K562 (cell line): ENCODE data around the gene SNX27. TPM values are rescaled to one million over a fixed set of nuclear protein-coding genes. Genes with fewer than 3 reads are reported as not detected.

Experiments used
- ATAC-seq: fragments of 200-7000 bp; cut with Tn5 transposase; 3 replicates; pipeline ENCODE4 v1.9.1; 2020; ENCODE audit warnings: moderate library complexity
- BruUV-seq: library from RNA; stranded (reverse); fragments of 400-500 nt; replicated peaks from 2 replicates; lab custom pipeline; 2021; lab: Mats Ljungman, UMichigan
- CTCF ChIA-PET: fragments of 300-600 bp; formaldehyde crosslinking; extraction: SDS; loops from one replicate; lab custom pipeline; 2021; ENCODE audit warnings: low intra/inter-chr PET ratio; lab: Yijun Ruan, JAX
- POLR2A ChIA-PET: fragments of 300-600, 350-650 bp; sonication (Branson Sonifier 250); formaldehyde crosslinking; extraction: SDS; loops from one replicate; lab custom pipeline; 2021; ENCODE audit warnings: antibody characterized with exemption, inconsistent platforms; lab: Yijun Ruan, JAX
- DNase-seq, 4 experiments: peaks; one replicate each; pipeline versions ENCODE4 v3.0.0 to v3.0.0-alpha.2; 2011 to 2018; ENCODE audit warnings: low spot score in 3 of 4, mixed read lengths in 3 of 4; ENCODE audit errors: extremely low read depth in 1 of 4
- FAIRE-seq: peaks from 2 replicates; lab custom pipeline; 2011; peaks lifted over from hg19 to GRCh38; lab: Jason Lieb, UNC
- H2AFZ ChIP-seq: 2 replicates; pipeline ENCODE4 v1.6.0; 2011; ENCODE audit warnings: low read depth, low read length, control low read depth, inconsistent platforms
- H3K27ac ChIP-seq: fragments of 200-600 bp; 3 replicates; pipeline ENCODE4 v1.8.0; 2011; ENCODE audit warnings: low read depth, mild to moderate bottlenecking, control low read depth, inconsistent platforms, low read length, moderate library complexity, mixed read lengths; ENCODE audit errors: extremely low read depth
- H3K27me3 ChIP-seq, 2 experiments: fragments of 300-600 bp in 1 of 2; 2 replicates in 1 of 2; 3 replicates in 1 of 2; pipeline versions ENCODE4 v1.6.0 to v1.8.0; 2011; ENCODE audit warnings: inconsistent platforms in 2 of 2, low read length in 2 of 2, mild to moderate bottlenecking in 1 of 2, mixed read lengths in 1 of 2, moderate library complexity in 1 of 2; ENCODE audit not compliant: control insufficient read depth in 2 of 2, insufficient read depth in 2 of 2
- H3K36me3 ChIP-seq: fragments of 300-600 bp; 3 replicates; pipeline ENCODE4 v1.8.0; 2011; ENCODE audit warnings: mild to moderate bottlenecking, low read length, inconsistent platforms; ENCODE audit not compliant: control insufficient read depth, insufficient read depth
- H3K4me1 ChIP-seq, 2 experiments: fragments of 200-600 bp in 1 of 2; replicated peaks in 1 of 2; 2 replicates in 1 of 2; 3 replicates in 1 of 2; pipeline versions ENCODE4 v1.5.1 to v1.8.0; 2011; ENCODE audit warnings: inconsistent platforms in 2 of 2, low read length in 2 of 2, mild to moderate bottlenecking in 1 of 2, mixed read lengths in 1 of 2, moderate library complexity in 1 of 2; ENCODE audit not compliant: control insufficient read depth in 2 of 2, insufficient read depth in 2 of 2
- H3K4me2 ChIP-seq: 2 replicates; pipeline ENCODE4 v1.6.1; 2011; ENCODE audit warnings: low read length, control low read depth, inconsistent platforms, mixed read lengths; ENCODE audit not compliant: insufficient read depth
- H3K4me3 ChIP-seq: fragments of 200-600 bp; sonication (generic), shearing (Covaris generic); 2 replicates; pipeline ENCODE4 v1.5.1; 2016; ENCODE audit warnings: control low read depth, inconsistent platforms
- H3K79me2 ChIP-seq: fragments of 200-600 bp; 3 replicates; pipeline ENCODE4 v1.8.0; 2011; ENCODE audit warnings: low read length, inconsistent platforms; ENCODE audit not compliant: control insufficient read depth, insufficient read depth
- H3K9ac ChIP-seq, 2 experiments: 2 replicates each; pipeline versions ENCODE4 v1.6.0 to v1.6.1; 2011; ENCODE audit warnings: low read depth in 2 of 2, low read length in 2 of 2, control low read depth in 1 of 2, inconsistent platforms in 1 of 2, mild to moderate bottlenecking in 1 of 2, mixed read lengths in 1 of 2; ENCODE audit not compliant: insufficient read depth in 1 of 2
- H3K9me1 ChIP-seq: one replicate; pipeline ENCODE4 v1.6.0; 2011; ENCODE audit warnings: inconsistent platforms, mild to moderate bottlenecking, low read length, moderate library complexity; ENCODE audit not compliant: control insufficient read depth, insufficient read depth
- H3K9me3 ChIP-seq: replicated peaks from 2 replicates; pipeline ENCODE4 v1.5.1; 2011; ENCODE audit warnings: low read depth, low read length, inconsistent platforms; ENCODE audit not compliant: control insufficient read depth, insufficient read depth
- H4K20me1 ChIP-seq: replicated peaks from 2 replicates; pipeline ENCODE4 v1.6.1; 2011; ENCODE audit warnings: low read length, inconsistent platforms, mixed read lengths; ENCODE audit not compliant: control insufficient read depth, insufficient read depth
- CREB3L1 ChIP-seq: fragments of 450-650 bp; IDR thresholded peaks from 2 replicates; pipeline ENCODE4 v1.6.1; 2014; ENCODE audit warnings: low read depth, mild to moderate bottlenecking, moderate library complexity, borderline replicate concordance
- DLX4 ChIP-seq: fragments of 250-450 bp; sonication (Bioruptor Pico); IDR thresholded peaks from 2 replicates; pipeline ENCODE4 v1.6.1; 2021; ENCODE audit warnings: mild to moderate bottlenecking
- HNRNPUL1 ChIP-seq: fragments of 200-400 bp; formaldehyde crosslinking; IDR thresholded peaks from 2 replicates; pipeline ENCODE4 v1.6.1; 2017; ENCODE audit warnings: low read length
- IRF1 ChIP-seq: sonication (generic); formaldehyde crosslinking; IDR thresholded peaks from 2 replicates; pipeline ENCODE4 v1.8.0; 2022; ENCODE audit warnings: missing genetic modification reagents, mild to moderate bottlenecking, borderline replicate concordance
- JUN ChIP-seq, 2 experiments: sonication (generic) in 1 of 2; formaldehyde crosslinking in 1 of 2; IDR thresholded peaks; 2 replicates each; pipeline versions ENCODE4 v1.6.1 to v1.8.0; 2012 to 2022; ENCODE audit warnings: borderline replicate concordance in 2 of 2, mild to moderate bottlenecking in 2 of 2, improper control_type of control experiment in 1 of 2, low read depth in 1 of 2, low read length in 1 of 2, missing genetic modification reagents in 1 of 2
- KAT8 ChIP-seq: fragments of 450-650 bp; IDR thresholded peaks from 2 replicates; pipeline ENCODE4 v1.6.1; 2016; ENCODE audit warnings: low read depth, mild to moderate bottlenecking
- MAFG ChIP-seq: fragments of 450-650 bp; conservative IDR thresholded peaks from 2 replicates; pipeline ENCODE4 v1.6.1; 2016; ENCODE audit warnings: missing genetic modification characterization, missing compliant biosample characterization
- MLX ChIP-seq, 2 experiments: fragments of 450-650 bp in 1 of 2; sonication (generic) in 1 of 2; formaldehyde crosslinking; conservative IDR thresholded peaks; 2 replicates each; pipeline versions ENCODE4 v1.4.0 to v1.8.1; 2020 to 2022; ENCODE audit warnings: mild to moderate bottlenecking in 1 of 2, missing genetic modification reagents in 1 of 2
- RBM17 ChIP-seq: fragments of 200-400 bp; formaldehyde crosslinking; IDR thresholded peaks from 2 replicates; pipeline ENCODE4 v1.6.1; 2017; ENCODE audit warnings: low read depth, mild to moderate bottlenecking, low read length, borderline replicate concordance
- SIRT6 ChIP-seq: IDR thresholded peaks from one replicate; pipeline ENCODE4 v1.6.1; 2012; ENCODE audit warnings: low read depth, mild to moderate bottlenecking, control low read depth, inconsistent platforms, low read length, moderate library complexity
- TCFL5 ChIP-seq: fragments of 250-450 bp; sonication (Bioruptor Pico); conservative IDR thresholded peaks from 2 replicates; pipeline ENCODE4 v1.6.1; 2021; ENCODE audit warnings: mild to moderate bottlenecking, moderate library complexity, matching md5 sums
- U2AF2 ChIP-seq: fragments of 200-400 bp; formaldehyde crosslinking; optimal IDR thresholded peaks from 2 replicates; pipeline ENCODE3; 2017; ENCODE audit warnings: low read depth, mild to moderate bottlenecking, low read length
- USF2 ChIP-seq: sonication (generic); formaldehyde crosslinking; IDR thresholded peaks from 2 replicates; pipeline ENCODE4 v1.5.0; 2020; ENCODE audit warnings: missing genetic modification reagents
- ZNF184 ChIP-seq: sonication (generic); formaldehyde crosslinking; IDR thresholded peaks from 2 replicates; pipeline ENCODE4 v1.5.0; 2020; ENCODE audit warnings: missing genetic modification reagents
- ZNF512 ChIP-seq: IDR thresholded peaks from 2 replicates; pipeline ENCODE4 v1.6.1; 2016; ENCODE audit warnings: missing genetic modification characterization, missing compliant biosample characterization
- WGBS: fragments of 100-300 bp; shearing (Covaris generic); methylation state at CpG from one replicate; pipeline ENCODE4 v1.1.6; 2016; ENCODE audit warnings: low coverage, mixed read lengths; ENCODE audit not compliant: insufficient coverage; ENCODE audit errors: missing lambda C conversion rate; 5-methylcytosine and 5-hydroxymethylcytosine counted together
- in situ Hi-C: fragments of 300-500 bp; cut with MboI; formaldehyde crosslinking; loops from 4 replicates; pipeline ENCODE4 v1.15.0; 2018; ENCODE audit warnings: inconsistent platforms, mixed read lengths
- intact Hi-C: fragments of 100-400 bp; cut with micrococcal nuclease; formaldehyde crosslinking; loops from 2 replicates; pipeline ENCODE4 v1.14.2; 2022
- polyA plus RNA-seq, 8 experiments: library from polyadenylated mRNA; depleted of rRNA in 4 of 8; stranded (reverse) in 5 of 8; unstranded in 3 of 8; fragments of >200 nt; fragmentation: Nextera tagmentation in 2 of 8; fragmentation: Illumina TruSeq in 1 of 8; extraction: Ambion mirVana in 2 of 8; extraction: Trizol in 1 of 8; gene quantifications; 2 replicates each; pipeline versions ENCODE4 v1.2.1 to v1.2.3, GENCODE V29; 2011 to 2014; ENCODE audit warnings: inconsistent platforms in 1 of 8, missing spikeins in 1 of 8
- total RNA-seq, 7 experiments: library from RNA; depleted of rRNA in 6 of 7; stranded (reverse); fragments of >200 nt in 6 of 7; fragmentation: Illumina TruSeq in 2 of 7; extraction: Trizol in 2 of 7; gene quantifications; 2 replicates each; pipeline versions ENCODE4 v1.2.1 to v1.2.3, GENCODE V29; 2011 to 2021; ENCODE audit warnings: low replicate concordance in 1 of 7

The SNX27 gene
- total and polyA plus RNA-seq, 9 of the 15 experiments (the other 6 are each of a cell fraction or from before 2014, with no cell fraction given): 4.5 to 18.7 (median 10.1) TPM

- DNase-seq: peak; percentile 62 to 79 (median 75)
- 7% methylated on average over 15 of the region's 15 CpGs for WGBS
- peaks cover 2 to 13% of the 10 kb centered on the region in 2 experiments; a peak in 3 of 5 replicates for H3K4me1 ChIP-seq
- H3K79me2 ChIP-seq: no peaks in the 10 kb centered on the region
- no peak overlapping the region for H3K4me2 ChIP-seq
- POLR2A ChIA-PET: interaction anchor here (0.8 kb wide), 1 partner anchor 14 kb away, joined by 4 read pairs; no protein-coding TSS in a partner anchor
- intact Hi-C loops (no loop called here), in situ Hi-C loops (no loop called here)
- H3K27ac ChIP-seq: no peak overlapping the region
- no peaks in the 10 kb centered on the region for H3K9me1 ChIP-seq
- no peak overlapping the region for H3K4me3 ChIP-seq
- CTCF ChIA-PET: no interaction called here
- FAIRE-seq: peak; percentile 54
- no TSS peak for BruUV-seq
- H2AFZ ChIP-seq: no peak overlapping the region
- H3K36me3 ChIP-seq: no peaks in the 10 kb centered on the region
- peaks cover 26% of the 10 kb centered on the region for H4K20me1 ChIP-seq
- no peak overlapping the region for H3K9ac ChIP-seq
- ATAC-seq: peak; percentile 81
- peaks cover 0 to 61% of the 10 kb centered on the region in 2 experiments; a peak in 2 of 5 replicates for H3K27me3 ChIP-seq
- H3K9me3 ChIP-seq: no peaks in the 10 kb centered on the region
- TF ChIP-seq MAFG (no peak), RBM17 (no peak), DLX4 (CRISPR knock-in tag) (no peak), JUN (IDR thresholded peaks at IDR 0.05; ENCODE audit: borderline replicate concordance, low read depth, low read length) (peak; percentile 88), JUN (CRISPR knock-in tag; IDR thresholded peaks at IDR 0.05; ENCODE audit: borderline replicate concordance) (no peak), TCFL5 (CRISPR knock-in tag) (no peak), CREB3L1 (no peak), U2AF2 (no peak), ZNF184 (CRISPR knock-in tag) (no peak), ZNF512 (tag) (no peak), IRF1 (no peak), SIRT6 (no peak), MLX (CRISPR knock-in tag; conservative IDR thresholded peaks at IDR 0.05) (no peak), HNRNPUL1 (no peak), KAT8 (no peak), USF2 (CRISPR knock-in tag) (no peak)
Observed at GRCh38 chr1:151710187-151710840, 98.5 kb downstream of the SNX27 start.
